Stimulated activated CD4-positive, alpha-beta T cell treated with anti-CD3 and anti-CD28 coated beads, Interleukin-2, amount 100 ng/mL, for 48 hours (primary cell): ENCODE results near the gene TAMALIN.

Experiments used
- DNase-seq, 2 donors: peaks; one replicate each; pipeline ENCODE4 v3.0.0-alpha.2; 2020

Gene TAMALIN

GRCh38 chr12:52037248-52037861 is 30.6 kb downstream of the TAMALIN start:
- DNase-seq = no peak

GRCh38 chr12:52038447-52038846 is 31.7 kb downstream of the TAMALIN start:
- DNase-seq = no peak

DNA sequence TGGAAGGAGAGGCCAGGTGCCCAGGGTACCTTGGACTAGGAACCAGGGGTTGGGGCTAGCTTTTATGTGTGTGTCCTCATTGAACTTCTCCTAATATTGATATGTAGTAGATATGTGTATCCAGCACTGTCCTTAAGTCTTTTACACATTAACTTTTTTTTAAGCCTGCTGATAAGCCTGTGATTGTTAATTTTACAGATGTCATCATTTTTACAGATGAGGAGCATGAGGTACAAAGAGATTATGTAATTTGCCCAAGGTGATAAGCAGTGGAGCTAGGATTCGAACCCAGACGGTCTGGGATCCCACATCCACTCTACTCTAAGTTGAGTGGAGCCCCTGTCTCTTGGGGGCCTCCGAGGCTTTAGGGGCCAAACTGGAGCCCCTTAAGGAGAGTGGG is 34.3 kb downstream of the TAMALIN start:
- DNase-seq = no peak

DNA sequence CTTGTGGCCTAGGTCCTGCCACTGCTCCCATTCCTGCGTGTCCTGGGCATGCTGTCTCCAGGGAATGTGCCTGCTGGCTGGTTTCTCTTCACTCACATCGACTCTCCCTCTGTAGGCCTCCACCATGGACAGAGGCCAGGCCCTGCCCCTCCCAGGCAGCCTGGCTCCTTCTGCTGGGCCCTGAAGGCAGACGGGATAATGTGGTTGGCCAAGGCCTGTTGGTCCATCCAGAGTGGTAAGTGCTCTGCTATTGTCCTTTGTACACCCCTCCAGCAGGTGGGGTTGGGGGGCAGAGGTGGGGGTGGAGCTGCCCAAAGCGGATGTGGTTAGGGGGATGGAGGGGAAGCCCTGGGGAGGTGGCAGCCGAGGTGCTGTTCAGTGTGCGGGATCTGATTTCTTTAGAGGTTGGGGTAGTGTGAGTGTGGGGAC is 35.0 kb downstream of the TAMALIN start:
- DNase-seq = no peak

DNA sequence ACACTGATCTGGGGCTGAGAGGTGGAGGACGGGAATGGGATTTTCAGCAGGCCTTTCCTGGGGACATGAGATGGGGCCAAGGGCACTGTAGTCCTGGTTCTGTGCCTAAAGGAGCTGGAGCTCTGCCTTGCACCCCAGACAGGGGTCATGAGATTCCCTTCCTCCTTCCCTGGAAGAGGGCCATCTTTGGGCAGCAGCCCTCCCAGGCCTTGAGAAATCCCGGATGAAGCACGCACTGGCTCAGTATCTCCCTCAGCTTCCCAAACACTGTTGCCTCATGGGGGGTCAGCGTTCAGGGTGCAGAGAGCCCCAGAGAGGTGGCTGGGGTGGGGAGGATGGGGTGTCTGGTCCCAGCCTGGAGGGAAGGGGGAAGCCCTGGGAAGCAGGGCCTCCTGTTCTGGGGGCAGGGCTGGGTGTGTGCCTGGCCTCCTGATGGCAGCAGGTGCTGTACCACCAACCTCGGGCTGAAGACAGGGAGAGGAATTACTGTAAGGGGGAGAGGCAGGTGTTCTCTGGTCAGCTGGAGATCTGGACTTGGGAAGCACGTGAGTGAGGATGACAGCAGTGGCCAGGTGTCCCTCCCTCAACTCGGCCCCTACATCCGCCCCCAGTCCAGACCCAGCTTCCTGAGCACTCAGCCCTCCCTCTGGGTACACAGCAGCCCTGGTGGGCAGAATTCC is 36.1 kb downstream of the TAMALIN start:
- DNase-seq = no peak

DNA sequence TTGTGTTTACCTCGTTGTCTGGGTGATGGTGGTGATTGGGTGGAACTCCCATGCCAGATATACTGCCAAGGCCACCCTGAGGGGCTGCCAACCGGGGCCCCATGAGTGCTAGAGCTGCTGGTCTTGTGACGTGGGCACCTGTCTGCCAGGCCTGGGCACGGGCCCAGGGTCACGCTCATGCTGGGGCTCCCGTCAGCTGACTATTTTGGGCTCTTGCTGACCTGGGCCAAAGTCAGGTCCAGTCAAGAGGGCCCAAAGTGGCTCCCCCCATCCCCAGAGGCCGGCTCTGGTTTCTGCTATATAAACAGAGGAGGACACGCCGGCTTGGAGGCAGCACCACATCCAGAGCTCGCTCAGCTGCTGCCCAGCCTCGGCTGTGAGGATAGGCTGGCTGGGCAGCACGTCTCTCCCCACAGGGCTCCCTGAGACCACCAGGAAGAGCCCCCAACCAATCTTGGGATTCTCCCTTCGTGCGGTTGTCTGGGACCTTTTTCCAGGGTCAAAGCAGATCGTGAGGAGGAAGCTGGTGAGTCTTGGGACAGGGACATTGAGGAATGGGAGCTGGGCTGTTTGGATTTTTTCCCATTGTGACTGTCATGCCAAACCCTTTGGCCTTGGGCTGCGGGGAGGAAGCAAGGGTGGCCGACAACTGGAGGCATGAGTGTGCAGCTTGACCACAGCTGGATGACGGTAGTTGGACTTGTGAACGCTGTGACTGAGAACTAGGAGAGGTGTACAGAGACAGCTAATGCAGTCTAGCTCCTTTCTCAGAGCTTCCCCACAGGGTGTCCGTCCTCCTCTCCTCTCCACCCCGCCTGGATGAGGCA is 36.9 kb downstream of the TAMALIN start:
- DNase-seq = no peak

DNA sequence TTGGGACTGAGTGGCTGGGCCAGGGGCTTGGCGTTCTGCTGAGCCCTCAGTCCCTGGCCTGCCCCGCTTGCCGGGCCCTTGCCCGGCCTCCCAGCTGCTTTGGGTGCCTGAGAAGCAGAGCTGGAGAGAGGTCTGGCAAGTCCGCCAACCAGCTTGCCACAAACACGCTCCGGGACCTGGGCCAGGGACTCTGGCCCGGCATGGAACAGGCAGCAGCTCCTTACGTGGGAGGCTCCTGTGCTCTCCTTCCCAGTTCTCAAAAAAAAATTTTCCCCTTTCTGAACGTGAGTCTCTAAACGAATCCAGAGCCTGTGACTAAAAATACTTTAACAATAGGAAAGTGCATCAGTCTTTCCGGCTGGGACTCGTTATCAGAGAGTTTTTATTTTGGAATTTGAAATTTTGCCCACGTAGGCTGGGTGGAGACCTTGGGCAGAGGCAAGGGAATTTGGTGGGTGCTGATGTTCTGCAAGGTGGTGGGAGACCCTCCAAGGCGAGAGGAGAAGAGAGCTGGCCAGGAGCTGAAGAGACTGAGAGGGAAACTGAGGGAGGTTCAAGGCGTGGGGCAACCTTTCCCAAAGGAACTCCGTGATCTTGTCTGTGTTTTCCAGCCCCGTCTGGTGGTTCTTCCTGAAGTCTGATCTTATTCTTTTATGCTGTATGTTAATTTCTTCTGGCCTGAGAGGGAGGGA is 37.7 kb downstream of the TAMALIN start:
- no peak for DNase-seq

GRCh38 chr12:52045794-52046199 is 39.1 kb downstream of the TAMALIN start:
- no peak for DNase-seq

DNA sequence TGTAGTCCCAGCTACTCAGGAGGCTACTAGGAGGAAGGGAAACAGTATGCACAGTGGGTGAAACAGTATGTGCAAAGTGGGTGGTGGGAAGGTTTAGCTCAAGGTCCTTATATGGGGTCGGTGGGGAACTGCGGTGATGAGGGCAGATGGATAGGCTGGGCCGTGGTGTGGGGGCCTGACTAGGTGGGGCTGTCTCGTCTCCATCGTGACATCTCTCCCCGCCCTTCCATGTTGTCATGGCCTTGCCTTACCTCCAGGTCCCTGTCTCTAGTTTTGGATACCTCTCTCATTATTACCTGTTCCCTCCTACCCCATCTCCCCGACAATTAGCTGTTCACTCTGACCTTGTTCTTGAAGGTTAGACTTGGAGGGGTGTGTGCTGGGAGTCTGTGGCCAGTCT is 40.1 kb downstream of the TAMALIN start:
- no peak for DNase-seq

GRCh38 chr12:52049286-52049685 is 42.5 kb downstream of the TAMALIN start:
- DNase-seq = no peak

DNA sequence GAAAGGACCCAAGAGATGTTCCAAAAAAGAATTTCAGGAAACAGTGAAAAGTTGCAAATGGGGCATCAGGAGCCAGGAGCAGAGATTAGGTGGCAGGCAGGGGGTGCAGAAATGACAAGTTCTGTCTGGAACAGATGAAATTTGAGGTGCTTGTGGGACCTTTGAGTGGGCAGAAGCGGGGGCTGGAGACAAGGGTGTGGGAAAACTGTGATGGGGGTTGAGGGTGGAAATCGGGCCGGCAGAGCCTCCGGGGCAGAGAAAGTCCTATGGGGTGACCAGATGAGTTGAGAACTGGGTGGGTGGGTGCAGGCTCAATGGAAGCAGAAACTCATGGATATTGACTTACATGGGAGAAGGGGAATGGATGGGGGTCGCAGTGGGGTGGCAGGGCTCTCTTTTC is 42.9 kb downstream of the TAMALIN start:
- no peak for DNase-seq

- DNase-seq = no peak
Measured at GRCh38 chr12:52050116-52050757, 43.5 kb downstream of the TAMALIN start.

DNA sequence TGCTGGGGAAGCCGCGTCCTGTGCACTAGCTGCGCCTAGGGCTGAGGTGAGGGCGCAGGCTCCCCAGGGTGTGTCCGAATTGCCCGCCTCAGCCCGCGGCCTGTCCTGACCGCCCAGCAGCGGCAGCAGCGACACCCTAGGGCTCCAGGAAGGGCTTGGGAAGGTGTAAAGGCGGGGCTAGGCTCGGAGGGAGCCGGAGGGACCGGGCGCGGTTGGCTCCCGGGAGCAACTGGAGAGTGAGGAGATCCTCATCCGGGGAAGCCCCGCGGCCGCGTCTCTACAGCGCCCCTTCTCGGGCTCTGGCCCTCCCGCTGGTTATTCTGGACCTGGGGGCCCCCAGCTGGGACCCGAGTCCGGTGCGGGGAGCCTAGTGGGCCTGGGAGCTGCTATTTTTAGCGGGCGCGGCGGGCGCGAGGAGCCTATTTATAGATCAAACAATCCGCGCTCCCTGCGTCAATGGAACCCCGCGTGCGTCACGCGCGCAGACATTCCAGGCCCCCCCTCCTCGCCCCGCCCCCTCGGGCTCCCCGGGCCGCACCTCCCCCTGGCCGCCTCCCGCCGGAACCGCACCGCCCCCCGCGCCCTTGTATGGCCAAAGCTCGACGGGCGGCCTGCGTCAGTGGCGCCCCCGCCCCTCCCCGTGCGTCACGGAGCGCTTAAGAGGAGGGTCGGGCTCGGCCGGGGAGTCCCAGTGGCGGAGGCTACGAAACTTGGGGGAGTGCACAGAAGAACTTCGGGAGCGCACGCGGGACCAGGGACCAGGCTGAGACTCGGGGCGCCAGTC is 44.2 kb downstream of the TAMALIN start, which contains the start of gene NR4A1:
TSS of gene NR4A1 (plus strand) at position 685 of the 784 bp plus-strand sequence. CDS start 2,887 bp downstream, outside the sequence.
- peak; percentile 98 for DNase-seq

GRCh38 chr12:52052468-52053186 is 45.9 kb downstream of the TAMALIN start:
- DNase-seq = no peak

DNA sequence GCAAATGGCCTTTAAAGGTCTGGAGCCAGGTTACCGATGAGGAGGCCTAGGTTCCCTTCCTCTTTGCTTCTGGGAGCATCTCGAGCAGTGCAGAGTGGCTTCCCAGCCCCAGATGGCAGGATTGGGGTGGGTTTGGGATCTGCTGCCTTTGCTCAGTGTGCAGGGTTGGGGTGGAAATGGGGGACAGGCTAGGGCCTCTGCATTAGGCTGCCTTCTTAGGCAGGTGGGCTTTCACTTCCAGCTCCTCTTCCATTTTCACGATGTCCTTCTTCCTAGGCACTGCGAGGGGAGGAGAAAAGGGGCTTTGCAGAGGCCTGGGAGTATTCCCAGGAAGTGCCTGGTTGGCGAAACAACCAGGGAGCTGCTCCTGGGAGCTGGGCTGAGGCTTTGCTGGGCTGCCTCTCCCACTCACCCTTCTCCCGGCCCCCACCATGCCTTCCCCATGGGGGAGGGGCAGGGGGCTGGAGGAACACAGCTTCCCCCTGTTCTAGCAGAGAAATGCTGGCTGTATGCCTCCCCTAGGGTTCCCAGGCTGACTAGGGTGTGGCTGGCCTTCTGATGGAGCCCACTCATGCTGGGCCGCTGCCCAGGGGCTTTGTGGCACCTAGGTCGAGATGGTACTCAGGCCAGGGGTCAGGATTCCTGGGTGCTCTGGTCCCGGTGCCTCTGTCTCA is 46.9 kb downstream of the TAMALIN start:
- no peak for DNase-seq

DNA sequence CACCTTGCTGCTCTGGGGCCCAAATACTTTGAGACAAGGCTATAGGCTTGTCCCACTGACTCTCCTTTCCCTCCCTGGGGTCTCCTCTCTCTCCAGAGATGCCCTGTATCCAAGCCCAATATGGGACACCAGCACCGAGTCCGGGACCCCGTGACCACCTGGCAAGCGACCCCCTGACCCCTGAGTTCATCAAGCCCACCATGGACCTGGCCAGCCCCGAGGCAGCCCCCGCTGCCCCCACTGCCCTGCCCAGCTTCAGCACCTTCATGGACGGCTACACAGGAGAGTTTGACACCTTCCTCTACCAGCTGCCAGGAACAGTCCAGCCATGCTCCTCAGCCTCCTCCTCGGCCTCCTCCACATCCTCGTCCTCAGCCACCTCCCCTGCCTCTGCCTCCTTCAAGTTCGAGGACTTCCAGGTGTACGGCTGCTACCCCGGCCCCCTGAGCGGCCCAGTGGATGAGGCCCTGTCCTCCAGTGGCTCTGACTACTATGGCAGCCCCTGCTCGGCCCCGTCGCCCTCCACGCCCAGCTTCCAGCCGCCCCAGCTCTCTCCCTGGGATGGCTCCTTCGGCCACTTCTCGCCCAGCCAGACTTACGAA is 47.6 kb downstream of the TAMALIN start:
- DNase-seq = no peak

- DNase-seq = no peak
Measured at GRCh38 chr12:52054833-52055730, 48.3 kb downstream of the TAMALIN start.

- no peak for DNase-seq
Measured at GRCh38 chr12:52055731-52056711, 49.3 kb downstream of the TAMALIN start.
